ENCODE data around the gene SYMPK.
"Not testable (repeated sequence)": the region's sequence is repeated elsewhere in the genome, so short reads cannot be mapped to it uniquely, and the experiment has no call there.

The SYMPK gene

DNA sequence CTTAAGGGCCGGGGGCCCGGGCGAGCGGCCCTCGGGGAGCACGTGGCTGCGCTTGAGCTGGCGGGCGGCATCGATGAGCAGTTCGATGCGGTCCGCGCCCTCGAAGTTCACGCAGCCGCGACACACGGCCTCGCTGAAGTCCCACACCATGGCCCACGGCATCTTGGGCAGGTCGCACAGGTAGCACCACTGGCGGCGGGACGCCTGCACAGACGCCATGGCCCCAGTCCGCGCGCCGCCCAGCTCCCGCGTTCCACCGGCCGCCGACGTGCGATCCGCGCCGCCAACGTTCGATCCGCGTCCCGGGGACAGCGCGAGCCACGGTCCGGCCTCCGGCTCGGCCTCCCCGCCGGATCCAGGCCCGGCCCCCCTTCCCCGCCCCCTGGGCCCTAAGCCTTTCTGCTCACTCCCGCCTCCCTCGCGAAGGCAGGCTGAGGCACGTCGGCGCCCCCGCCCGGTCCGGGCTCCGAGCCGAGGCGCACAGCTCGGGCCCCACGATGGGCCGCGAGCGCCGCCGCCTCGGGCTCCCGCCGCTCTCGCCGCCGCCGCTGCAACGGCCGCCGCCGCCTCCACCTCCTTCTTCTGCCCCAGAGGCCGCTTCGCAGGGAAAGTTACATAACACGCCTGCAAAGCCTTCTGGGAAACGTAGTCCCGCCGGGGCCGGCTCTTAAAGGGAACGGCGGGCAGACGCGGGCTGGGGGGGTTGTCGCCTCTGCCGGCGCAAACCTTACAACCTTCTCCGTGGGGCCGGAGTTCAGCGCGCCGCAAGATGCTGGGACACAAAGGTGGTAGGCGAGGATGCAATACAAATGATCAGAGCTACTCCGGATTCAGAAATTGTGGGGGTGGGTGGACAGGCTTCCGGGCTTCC lies 22.8 kb upstream of the SYMPK start, which contains the start of gene IRF2BP1:
Gene IRF2BP1, minus strand, starts transcription at position 586 of the 871 bp plus-strand sequence. Its CDS starts 367 bp downstream, at position 219.
- peak; percentile 86 for DNase-seq

DNA sequence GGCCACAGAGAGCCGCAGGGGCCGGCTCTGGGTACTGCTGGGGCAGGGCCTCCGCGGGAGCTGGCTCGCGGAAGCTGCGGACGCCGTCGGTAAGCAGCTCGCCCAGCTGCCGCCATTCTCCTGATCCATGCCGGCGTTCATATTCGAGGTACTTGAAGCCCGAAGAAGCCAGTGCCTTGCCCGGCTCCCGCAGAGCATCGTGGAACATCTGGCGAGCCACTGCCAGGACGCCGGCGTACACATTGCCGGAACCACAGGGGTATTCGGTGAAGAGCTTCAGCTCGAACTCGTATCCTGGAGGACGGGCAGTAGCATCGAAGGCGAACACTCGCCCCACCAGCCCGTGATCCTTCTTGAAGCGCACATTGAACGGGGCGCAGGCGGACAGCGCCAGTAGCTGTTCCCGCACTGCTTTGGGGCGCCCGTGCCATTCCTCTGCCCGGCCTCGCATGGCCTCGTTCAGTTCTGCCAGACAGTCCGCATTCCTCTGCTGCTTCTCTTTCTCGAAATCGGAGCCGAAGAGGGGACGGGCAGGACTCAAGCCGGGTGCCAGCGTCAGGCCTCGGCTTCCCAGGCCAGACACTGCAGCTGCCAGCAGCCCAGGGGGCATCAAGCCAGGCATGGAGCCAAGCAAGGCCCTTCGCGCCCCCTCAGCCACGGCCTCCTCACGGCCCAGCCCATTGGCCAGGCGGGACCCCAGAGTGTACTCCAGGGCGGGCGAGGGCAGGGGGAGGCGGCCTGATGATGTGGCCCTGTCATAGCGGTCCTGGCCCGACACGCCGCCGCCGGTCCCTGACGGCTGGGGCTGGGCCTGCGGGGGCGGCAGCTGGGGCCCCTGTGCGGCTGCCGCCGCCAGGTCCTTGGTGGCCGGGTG lies 22.0 kb upstream of the SYMPK start:
- DNase-seq: no peak

DNA sequence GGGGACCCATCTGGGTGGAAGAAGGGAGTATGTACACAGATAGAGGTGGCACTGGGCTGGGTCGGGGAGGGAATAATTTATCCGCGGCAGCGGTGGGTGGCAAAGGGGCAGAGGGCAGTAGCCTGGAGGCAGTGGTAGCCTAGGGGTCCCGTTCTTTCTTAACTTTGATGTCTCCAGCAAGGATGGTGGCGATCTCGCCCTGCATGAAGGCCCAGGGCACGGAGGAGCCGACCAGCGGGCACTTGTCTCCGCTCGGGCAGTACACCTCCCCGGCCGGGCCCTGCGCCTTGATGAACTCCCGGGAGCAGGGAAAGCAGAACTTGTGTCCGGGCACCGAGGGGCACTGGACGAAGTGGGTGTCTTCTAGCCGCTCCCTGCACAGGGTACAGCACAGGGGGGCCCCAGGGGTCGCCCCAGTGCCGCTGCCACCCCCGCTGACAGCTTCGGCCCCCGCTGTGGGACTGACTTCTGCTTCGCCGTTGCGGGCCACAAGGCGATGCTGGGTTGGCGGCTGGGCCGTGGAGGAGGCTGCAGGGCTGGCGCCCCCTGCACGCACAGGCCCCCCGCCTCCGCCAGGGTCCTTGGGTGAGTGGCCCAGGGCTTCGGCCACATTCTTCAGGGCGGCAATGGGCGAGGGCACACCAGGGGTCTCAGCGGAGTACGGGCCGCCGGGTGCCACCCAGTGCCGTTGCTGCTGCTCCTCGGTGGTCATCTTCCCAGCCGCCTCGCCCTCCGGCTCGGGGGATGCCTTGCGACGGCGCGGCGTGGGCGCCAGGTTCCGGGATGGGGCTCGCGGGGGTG lies 21.1 kb upstream of the SYMPK start:
- no peak for DNase-seq

DNA sequence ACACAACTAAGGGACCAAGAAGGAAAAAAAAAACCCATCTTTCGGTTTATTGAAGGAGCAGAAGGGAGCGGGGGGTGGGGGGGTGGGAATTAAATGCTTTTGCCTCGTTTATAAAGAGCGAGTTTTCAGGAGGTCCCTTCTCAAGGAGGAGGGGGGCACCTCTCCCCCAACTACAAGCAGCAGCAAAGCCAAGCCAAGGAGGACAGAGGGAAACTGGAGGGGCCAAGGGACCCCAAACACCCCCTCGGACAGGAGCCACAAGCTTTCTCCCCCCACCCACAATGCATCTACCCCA lies 20.6 kb upstream of the SYMPK start:
- DNase-seq: no peak

- DNase-seq: peak; percentile 5
These were observed 20.0 kb upstream of the SYMPK start for GRCh38 chr19:45882652-45883585.

DNA sequence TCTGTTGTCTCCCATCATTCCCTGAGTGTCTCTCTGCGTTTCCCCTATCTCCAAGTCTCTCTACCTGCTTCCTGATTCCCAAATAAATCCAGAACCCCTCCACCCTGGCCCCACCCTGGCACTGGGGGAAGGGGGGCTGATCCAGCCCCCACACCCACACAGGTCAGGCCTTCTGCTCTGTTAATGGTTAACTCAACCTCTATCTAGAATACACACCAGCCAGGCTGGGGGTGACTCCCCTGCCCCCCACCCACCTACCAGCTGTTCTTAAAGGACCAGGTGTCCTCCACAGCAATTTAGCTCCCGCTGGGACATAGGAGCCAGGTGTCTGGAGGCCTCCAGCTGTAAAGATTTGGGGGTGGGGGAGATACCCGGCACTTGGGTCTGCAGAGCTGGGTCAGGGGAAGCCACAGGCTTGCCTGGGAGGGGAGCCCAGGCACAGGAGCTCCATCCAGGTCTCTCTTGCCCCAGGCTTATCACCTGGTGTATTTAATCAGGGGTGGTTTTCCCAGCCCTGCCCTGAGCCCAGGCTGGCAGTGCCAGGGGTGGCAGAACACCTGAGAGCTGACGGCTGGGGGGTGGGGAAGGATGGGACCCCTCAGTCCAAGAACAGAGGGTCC lies 19.1 kb upstream of the SYMPK start:
- no peak for DNase-seq

DNA sequence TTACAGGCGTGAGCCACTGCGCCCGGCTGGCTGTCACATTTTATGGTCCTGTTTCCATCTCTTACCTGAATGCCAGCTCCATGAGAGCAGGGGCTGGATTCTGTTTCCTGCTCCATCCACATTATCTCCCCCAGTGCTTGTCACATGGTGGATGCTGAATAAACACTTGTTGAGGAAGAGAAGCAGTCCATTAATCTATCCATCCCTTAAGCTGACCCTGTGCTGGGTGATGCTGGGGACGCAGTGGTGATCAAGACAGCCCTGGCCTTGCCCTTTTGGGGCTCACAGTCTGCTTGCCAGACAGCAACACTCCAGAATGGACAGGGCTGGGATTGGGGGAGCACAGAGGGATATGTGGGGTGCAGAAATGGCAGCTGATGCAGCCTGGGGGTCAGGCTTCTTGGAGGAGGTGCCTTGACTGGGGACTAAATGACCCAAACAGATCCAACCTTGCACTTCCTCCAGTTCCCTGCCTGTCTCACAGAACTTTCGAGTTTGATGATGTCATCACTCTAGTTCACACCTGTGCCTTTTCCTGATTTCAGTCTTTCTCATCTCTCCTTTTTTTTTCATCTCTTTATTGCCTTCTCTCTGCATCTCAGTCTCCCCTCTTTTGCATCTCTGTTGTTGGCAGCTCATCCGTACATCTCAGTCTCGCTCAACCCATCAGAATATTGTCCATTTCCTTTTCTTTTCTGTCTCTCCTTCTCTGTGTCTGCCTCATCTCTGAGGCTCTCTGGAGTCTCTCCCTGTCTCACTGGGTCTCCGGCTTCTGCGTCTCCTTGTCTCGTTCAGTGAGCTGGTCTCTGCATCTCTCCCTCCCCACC lies 18.3 kb upstream of the SYMPK start:
- no peak for DNase-seq

DNA sequence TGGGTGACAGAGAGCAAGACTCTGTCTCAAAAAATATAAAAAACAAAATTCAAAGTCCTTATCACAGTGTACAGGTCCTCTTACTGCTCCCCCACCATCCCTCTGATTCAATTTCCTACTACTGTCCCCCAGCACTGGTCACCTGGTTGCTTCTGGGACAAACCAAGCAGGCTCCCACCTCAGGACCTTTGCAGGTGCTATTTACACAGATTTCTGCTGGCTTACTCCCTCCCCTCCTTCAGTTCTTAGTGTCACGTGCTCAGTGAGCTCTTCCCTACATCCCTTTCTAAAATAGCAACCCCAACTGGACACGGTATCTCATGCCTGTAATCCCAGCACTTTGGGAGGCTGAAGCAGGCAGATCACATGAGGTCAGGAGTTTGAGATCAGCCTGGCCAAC lies 17.0 kb upstream of the SYMPK start:
- no peak for DNase-seq

- DNase-seq: no peak
These were observed 16.1 kb upstream of the SYMPK start for GRCh38 chr19:45879055-45879454.

GRCh38 chr19:45878043-45878794 lies 15.3 kb upstream of the SYMPK start:
- no peak for DNase-seq

DNA sequence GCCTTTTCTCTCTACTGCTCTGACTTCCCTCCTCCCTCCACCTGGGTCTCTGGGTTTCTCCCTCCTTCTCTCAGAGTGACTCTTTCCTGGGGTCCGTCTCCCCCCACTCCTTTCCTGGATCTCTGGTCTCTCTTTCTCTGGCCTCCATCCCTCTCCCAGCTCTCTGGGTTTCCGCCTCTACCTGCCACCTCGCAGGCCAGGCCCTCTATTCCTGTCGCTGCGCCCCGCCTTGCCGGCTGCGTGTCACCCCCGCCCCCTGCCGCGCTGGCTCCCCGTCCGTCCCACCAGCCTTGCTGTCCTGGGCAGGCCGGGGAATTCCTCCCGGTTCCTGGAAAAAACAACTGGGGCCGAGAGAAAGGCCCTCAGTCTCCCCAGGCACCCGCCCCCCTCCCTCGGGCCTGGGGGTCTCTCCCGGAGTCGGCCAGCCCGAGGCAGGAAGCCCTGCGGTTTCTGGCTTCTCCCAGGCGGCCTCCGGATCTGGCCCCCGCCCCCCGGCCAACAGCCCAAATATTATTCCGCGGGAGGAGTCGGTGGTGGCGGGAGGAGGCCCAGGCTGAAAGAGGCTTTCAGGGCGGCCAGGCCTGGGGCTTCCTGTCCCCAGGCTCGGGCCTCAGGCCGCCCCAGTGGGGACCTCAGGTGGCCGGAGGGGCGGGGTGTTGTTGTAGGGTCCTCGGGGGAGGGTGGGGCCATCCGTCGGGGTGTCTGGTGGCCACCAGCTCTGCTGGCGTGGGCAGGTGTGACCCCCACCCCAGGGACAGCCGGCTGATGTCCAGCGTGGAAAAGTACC lies 13.7 kb upstream of the SYMPK start:
- no peak for DNase-seq

DNA sequence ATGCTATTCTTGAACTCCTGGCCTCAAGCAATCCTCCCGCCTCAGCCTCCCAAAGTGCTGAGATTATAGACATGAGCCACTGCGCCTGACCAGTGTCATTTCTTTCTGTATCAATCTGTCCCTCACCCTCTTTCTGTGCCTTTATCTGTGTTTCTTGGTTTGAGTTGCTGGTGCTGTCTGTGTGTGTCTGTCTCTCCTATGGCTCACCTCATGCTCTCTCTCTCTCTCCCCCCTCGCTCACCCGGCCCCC lies 13.1 kb upstream of the SYMPK start:
- no peak for DNase-seq

GRCh38 chr19:45874620-45874966 lies 11.6 kb upstream of the SYMPK start:
- no peak for DNase-seq

GRCh38 chr19:45873219-45873772 lies 10.3 kb upstream of the SYMPK start:
- DNase-seq: no peak

GRCh38 chr19:45872095-45872919 lies 9.4 kb upstream of the SYMPK start:
- DNase-seq: no peak

DNA sequence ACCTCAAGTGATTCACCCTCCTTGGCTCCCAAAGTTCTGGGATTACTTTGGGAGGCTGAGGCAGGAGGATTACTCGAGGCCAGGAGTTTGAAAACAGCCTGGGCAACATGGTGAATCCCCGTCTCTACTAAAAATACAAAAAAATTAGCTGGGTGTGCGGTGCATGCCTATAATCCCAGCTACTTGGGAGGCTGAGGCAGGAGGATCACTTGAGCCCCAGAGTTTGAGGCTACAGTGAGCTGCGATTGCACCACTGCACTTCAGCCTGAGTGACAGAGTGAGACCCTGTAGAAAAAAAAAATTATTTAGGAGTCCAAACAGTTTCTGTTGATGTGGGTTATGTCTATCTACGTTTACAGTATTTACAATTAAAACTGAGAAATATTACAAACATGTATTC lies 7.9 kb upstream of the SYMPK start:
- no peak for DNase-seq

DNA sequence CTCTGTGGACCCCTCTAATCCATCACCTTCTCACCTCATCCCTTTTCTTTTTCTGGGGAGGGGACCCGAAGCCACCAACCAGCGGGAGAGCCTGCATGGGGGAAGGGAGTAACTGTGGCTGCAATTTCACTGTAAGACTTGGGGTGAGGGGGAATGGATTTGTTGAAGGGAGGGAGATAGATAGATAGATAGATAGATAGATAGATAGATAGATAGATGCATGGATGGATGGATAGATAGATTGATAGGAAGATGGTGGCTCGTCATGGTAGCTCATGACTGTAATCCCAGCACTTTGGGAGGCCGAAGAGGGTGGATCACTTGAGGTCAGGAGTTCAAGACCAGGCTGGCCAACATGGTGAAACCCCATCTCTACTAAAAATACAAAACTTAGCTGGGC lies 4.3 kb upstream of the SYMPK start:
- not testable (repeated sequence) for DNase-seq

Data from NCI-H345 (cell line).